CD4-positive, alpha-beta T cell treated with Interferon alpha-2 for 1 hour (primary cell): ENCODE results near the gene ASIC2.

Experiments
- DNase-seq, 2 donors: peaks; one replicate each; pipeline ENCODE4 v3.0.0-alpha.2; 2020 to 2022

ASIC2 gene

DNA sequence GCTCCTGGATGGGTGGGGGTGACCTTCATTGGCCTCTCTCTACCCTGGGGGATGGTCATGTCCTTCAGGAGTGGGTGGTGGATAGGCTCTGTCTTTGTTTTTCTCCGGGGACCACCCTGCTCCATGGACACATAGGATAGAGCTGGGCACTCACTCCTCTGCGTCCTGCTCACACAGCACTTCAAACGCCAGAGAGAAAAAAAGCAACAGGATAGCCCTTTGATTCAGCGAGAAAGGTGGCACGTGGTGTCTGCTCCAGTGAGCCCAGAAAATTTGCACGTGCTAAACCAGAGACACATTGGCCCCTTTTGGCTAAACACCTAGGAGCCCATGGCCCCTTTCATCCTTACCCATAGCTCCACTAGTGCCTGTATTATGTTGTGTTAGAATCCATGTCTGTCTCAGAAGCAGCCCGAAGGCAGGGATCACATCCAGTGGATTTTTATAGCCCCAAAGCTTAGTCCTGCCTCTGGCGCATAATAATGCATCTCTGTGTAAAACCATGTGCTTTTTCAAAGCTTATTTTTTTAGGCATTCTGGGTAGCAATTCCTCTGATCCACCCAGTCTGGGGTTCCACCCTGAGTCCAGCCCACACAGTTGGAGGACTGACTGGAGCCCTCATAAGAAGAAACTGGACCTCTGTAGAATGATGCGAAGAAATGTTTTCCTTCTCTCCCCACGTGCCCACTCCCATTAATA lies 90.1 kb downstream of the ASIC2 start:
- no peak for DNase-seq

DNA sequence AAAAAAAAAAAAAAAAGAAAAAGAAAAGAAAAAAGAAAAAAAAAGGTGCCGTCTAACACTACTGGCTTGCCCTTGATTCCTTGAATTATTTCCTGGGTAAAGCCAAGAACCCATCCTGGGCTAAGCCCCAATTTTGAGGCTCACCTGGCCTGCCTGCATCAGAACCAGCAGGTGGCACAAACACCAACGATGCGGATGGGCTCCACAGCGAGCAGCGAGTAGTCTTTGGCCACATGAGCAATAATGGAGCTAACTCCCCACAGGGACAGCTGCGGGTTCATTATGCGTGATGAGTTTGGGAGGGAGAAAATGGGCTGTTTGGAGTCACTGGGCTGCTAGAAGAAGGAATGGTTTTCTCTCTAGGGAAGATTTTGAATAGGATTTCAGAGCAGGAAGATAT lies 91.1 kb downstream of the ASIC2 start:
- DNase-seq, result no peak

DNA sequence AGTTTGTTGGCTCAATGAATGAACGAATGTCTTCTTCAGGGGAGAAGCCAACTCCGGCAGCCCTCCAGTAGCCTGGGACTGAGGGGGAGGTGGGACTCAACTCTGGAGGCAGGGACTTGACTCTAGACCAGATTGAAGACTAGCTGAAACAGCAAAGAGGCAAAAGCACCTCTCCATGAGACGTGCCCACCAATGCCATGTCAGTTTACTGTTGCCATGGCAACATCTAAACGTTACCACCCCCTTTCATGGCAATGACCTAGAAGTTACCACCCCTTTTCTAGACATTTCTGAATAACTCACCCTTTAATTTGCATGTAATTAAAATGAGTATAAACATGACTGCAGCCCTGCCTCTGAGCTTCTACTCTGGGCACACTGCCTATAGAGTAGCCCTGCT lies 91.8 kb downstream of the ASIC2 start:
- no peak for DNase-seq

GRCh38 chr17:33200587-33200986 lies 92.5 kb downstream of the ASIC2 start:
- DNase-seq, result no peak

GRCh38 chr17:33199571-33200510 lies 93.3 kb downstream of the ASIC2 start:
- DNase-seq, result no peak

DNA sequence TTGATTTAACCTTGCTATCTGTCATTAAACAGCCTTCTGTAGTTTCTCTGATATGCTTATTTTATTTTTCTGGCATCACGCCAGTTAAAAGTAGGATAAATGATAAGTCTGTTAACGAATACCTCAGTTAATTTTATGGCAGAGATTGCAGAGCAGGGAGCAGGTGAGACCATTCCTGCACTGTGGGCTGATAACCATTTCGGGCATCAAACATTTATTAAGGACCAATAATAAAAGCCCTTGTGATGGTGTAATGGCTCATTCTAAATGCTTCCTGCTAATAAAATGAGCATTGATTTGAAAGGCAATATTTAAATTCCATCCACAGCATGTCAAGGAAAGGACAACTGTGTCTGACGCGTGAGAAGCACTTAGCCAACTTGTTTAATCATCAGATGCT lies 94.1 kb downstream of the ASIC2 start:
- no peak for DNase-seq

- no peak for DNase-seq
Observed at GRCh38 chr17:33197342-33197741, 95.8 kb downstream of the ASIC2 start.

DNA sequence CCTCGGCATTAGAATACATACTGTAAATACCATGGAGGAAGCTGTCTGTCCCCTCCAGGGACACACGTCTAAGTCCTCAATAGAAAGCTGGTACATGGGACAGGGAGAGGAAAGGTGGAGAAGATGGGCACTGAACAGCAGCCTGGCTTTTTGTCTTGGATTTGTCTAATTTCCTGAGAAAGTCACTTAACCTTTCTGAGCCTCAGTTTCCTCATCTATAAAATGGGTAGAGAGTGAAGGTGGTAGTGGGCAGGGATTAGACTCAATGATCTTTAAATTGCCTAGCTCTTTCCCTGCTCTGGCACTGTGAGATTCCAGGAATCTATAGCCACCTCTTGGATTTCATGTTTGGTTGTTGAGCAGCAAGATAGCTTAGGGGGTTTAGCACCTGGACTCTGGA lies 96.2 kb downstream of the ASIC2 start:
- DNase-seq, result no peak

DNA sequence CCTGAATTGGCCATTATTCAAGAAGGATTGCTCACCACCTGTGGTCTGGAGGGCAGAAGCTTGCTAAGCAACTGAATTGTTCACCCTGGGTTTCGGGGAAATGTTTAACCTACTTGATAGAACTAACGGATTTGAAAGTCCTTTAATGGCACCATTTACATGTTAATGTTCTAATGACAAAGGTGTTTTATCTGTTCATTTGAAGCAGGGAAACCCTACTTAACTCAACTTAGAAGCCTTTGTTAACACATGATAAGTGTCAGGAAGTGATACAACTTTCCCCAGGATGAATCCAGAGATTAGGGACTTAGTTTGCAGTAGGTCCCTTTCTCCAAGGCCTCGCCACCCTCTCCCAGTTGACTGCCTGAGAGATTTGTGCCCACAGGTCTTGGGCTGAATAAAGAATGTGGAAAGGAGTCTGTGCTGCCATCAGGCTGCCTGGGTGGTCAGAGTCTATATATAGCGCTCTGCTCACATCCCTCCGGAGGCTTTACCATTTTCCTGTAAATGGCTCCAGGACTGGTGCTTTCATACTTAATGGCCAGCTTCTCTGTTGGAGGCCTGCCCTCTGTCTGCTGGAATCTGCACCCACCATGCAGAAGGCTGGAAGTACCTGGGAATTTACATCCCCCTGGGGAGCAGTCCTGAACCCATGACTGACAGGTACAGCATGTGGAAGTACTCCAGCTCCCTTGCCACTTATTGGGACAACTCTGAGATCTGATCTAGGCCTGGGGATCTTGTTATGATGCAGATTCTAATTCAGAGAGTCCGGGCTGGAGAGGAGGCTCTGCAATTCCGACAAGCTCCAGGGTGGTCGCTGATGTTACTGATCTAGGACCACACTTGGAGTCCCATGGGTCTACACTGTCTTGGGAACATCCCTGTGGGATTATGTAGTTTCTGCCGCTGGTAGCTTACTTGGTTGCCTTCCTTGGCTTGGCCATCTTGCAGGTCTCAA lies 99.9 kb downstream of the ASIC2 start:
- DNase-seq, result no peak

DNA sequence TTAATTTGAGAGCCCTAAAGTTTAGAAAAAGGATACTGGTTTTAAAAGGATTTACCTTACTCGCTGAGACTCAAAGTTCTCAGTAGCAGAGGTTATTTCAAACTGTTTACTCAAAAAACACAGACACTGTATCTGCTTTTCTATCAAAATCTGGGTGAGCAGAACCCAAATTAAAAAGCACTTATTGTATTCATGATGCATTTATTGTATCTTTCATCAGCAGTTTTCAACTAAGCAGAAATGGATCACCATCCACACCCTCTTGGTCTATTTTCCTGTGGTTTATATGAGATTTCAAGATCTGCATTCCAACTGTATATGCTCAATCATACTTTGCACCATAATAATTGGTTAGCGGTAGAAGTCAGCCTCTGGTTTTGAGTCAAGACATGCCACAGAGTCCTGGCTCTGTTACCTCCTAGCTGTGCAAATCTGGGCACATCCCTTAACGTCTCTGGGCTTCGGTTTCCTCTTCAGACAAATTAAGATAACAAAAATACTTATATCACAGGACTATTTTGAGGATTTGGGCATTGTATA lies 109.5 kb downstream of the ASIC2 start:
- no peak for DNase-seq

- DNase-seq, result no peak
Observed at GRCh38 chr17:33179151-33179550, 113.9 kb downstream of the ASIC2 start.

DNA sequence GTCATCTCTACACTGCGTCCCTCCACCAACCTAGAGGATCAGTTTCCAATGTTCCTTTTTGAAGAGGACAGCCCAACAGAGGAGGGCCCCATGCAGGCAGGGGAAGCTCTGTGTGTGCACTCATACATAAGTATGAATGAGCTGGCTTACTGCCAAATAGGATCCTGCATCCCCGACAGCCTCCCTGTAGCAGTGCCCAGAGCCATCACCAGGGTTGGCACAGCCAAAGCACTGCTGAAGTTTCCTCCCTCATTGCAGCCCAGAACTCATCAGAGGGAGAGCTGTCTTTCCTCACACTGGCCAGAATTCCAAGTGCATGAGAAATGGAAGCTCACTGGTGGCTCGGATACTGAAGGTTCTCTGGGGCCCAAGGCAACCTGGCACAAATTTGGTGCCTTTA lies 114.4 kb downstream of the ASIC2 start:
- DNase-seq, result no peak

DNA sequence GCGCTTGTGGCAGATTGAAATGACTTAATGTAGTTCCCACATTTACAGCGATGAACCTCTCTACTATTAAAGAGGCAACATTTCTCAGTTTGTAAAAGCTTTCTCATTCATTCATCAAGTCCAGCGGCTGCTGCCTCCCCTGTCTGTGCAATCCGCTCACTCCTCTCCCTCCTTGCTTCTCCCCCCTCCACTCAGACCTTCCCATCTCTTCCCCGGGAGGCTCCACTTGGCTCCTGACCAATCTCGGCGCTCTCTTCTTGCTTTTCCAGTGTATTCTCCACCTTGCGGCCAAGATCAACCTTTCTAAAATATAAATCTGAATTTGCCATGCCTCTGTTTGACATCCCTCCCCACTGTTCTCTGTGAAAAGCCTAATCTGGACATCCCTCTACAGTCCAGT lies 117.5 kb downstream of the ASIC2 start:
- no peak for DNase-seq

- no peak for DNase-seq
Observed at GRCh38 chr17:33171931-33172330, 121.2 kb downstream of the ASIC2 start.

DNA sequence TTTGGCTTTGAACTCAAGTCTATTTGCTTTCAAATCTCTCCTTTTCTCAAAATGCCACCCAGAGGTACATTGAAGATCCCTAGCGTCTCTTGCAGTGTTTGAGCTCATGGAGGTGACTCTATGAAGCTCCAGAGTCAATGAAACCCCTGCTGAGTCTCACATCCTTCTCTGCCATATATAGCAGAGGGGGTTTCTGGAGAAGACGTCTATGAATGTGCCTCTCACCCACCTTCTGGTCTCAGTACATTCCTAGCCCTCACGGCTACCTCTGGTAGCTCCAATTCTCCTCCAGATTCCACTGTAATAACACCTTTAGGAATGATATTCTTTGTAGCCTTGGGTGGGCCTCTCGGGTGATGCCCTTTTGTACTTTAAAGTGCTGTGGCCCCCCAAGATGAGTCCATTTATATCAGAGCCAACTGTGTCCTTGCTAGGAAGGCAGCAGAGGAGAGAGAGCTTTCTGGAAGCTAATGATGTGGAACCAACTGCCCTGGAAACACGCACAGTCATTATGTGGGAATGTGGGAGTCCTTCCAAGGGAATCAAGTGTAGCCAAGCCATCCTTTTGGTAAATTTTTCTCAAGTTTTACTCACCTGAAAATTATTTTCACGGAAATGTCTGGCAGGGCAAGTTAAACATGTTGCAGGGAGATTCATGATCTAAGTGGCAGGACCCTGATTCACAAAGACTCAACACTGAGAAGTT lies 123.4 kb downstream of the ASIC2 start:
- no peak for DNase-seq

DNA sequence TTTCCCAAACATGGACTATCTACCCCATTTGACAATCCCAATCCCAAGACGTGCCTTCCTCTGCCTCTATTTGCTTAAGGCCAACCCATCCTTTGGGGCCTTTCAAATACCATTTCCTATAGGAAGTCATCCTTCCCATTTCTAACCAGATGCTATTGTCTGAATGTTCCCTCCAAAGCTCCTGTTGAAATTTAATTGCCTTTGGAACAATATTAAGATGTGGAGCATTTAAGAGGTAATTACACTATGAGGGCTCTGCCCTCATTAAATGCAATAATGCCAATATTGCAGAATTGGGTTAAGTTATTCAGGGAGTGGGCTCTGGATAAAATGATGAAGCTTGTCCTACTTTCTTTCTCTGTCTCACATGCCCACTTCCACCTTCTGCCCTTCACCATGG lies 125.4 kb downstream of the ASIC2 start:
- no peak for DNase-seq

GRCh38 chr17:33166472-33166871 lies 126.6 kb downstream of the ASIC2 start:
- no peak for DNase-seq

DNA sequence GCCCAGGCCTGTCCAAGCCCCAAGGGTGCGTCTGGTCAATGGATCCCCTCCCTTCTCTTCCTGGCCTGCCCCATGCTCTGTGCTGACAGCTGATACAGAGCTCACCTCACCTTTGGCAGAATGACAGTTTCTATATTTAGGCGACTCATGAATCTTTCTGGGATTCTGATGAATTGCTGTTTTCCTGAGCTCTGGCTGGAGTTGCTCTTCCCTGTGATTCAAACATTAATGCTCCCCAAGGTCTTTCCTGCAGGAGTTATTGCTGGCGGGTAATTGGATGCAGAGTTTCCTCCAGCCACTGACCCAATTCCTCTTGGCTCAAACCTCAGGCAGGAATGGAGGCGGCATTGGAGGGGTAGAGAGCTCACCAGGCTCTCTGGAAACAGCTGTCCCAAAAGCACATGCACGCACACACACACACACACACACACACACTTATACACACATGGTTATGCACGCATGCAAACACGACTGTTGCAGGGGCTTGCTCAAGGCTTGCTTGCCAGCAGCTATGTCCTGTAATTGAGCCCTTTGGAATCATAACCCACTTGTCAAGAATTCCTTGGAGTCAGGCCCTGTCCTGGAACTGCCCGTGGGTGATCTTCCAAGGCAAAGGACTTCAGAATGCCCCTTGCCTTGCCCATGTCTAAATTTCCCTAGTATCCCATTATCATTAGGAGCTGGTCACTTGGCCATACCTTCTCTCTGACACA lies 128.8 kb downstream of the ASIC2 start:
- DNase-seq, result no peak

GRCh38 chr17:33163533-33164168 lies 129.4 kb downstream of the ASIC2 start:
- DNase-seq, result no peak

DNA sequence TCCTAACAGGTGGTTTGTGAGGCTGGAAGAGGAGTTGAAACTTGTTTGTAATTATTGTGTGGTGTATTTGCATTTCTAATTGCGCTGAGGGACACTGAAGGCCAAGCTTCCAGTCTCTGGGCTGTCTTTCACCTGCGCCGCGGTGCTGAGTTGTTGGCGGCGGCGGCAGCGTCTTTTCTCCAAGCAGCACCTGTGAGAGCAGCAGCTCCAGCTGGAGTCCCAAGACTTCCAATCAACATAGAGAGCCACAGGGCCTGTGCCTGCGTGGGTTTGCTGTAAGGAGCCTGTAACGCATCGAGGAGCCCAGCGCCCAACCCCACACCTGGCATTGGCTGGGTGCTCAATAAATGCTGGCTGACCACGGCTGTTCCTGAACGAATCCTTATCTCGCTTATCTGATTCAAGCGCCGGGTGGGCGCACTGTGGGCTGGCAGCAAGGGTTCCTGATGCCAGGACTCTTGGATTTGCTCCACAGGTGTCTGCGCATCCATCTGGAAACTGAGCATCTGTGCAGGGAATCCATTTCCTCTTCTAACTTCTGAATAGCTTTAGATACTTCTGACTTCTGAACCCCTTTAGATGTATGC lies 138.1 kb downstream of the ASIC2 start:
- DNase-seq, result no peak

GRCh38 chr17:33152783-33153182 lies 140.3 kb downstream of the ASIC2 start:
- DNase-seq, result no peak
